ENCODE data around the gene TUT4.

Gene TUT4

DNA sequence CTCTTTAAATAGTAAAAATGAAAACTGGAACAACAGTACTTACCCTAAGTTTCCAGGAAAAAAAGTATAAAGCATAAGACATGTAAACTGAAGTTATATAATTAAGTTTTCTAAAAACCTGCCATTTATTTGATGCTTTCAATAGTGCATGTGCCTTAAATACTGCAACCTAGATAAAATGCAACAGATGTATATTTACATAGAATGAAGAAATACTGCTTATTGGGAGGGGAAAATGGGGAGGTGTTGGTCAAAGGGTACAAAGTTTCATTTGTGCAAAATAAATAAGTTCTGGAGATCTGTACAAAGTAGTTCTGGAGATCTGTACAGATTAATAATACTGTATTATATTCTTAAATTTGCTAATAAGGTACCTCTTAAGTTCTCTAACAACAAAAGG is 79.9 kb downstream of the TUT4 start:
- DNase-seq (ENCODE audit: low spot score), result no peak
- TF ChIP-seq, protein P1, sequence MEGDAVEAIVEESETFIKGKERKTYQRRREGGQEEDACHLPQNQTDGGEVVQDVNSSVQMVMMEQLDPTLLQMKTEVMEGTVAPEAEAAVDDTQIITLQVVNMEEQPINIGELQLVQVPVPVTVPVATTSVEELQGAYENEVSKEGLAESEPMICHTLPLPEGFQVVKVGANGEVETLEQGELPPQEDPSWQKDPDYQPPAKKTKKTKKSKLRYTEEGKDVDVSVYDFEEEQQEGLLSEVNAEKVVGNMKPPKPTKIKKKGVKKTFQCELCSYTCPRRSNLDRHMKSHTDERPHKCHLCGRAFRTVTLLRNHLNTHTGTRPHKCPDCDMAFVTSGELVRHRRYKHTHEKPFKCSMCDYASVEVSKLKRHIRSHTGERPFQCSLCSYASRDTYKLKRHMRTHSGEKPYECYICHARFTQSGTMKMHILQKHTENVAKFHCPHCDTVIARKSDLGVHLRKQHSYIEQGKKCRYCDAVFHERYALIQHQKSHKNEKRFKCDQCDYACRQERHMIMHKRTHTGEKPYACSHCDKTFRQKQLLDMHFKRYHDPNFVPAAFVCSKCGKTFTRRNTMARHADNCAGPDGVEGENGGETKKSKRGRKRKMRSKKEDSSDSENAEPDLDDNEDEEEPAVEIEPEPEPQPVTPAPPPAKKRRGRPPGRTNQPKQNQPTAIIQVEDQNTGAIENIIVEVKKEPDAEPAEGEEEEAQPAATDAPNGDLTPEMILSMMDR (IDR thresholded peaks at IDR 0.05; ENCODE audit: borderline replicate concordance, control extremely low read depth, extremely low read depth, insufficient read depth, missing control alignments), result no peak
- in situ Hi-C loops (cut with MboI; ENCODE audit: low sequenced_read_pairs, unreplicated experiment), result no loop called here

DNA sequence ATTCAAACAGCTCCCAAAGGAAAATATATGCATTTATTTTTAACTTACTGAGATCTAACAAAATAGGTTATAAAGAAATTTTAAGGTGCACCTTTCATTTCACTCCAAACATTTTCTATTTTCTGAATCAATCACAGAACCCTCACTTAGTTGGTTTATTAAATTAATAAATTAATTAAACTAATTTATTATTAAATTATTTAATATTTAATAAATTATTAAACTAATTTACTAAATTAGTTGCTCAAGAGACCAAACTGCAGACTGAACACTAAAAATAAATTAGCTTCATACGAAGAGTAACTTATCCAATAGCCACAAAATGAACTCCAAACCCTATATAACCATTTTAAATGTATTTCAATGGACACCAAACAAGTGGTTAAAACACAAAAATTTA is 80.5 kb downstream of the TUT4 start:
- in situ Hi-C loops (cut with MboI; ENCODE audit: low sequenced_read_pairs, unreplicated experiment), result no loop called here
- no peak for DNase-seq (ENCODE audit: low spot score)
- TF ChIP-seq, protein P1 (IDR thresholded peaks at IDR 0.05; ENCODE audit: borderline replicate concordance, control extremely low read depth, extremely low read depth, insufficient read depth, missing control alignments), result no peak

GRCh38 chr1:52469108-52469507 is 83.8 kb downstream of the TUT4 start:
- TF ChIP-seq, protein P1 (IDR thresholded peaks at IDR 0.05; ENCODE audit: borderline replicate concordance, control extremely low read depth, extremely low read depth, insufficient read depth, missing control alignments), result no peak

DNA sequence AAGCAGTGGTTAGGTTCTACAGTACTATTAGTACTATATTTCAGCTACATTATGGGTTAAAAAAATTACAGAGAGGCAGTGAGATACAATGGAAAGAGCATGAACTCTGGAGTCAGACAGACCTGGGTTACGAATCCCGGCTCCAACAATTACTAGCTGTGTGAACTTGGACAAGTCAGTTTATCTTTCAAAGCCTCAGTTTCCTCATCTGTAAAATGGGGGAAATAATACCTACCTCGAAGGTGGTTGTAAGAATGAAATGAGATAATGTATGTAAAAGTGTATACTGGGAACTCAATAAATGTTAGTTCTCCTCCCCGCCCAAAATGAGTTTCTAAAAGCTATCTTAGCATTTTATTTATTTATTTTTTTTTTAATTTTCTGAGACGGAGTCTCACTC is 89.0 kb downstream of the TUT4 start:
- DNase-seq (ENCODE audit: low spot score), result no peak
- TF ChIP-seq, protein P1 (IDR thresholded peaks at IDR 0.05; ENCODE audit: borderline replicate concordance, control extremely low read depth, extremely low read depth, insufficient read depth, missing control alignments), result no peak
- in situ Hi-C loops (cut with MboI; ENCODE audit: low sequenced_read_pairs, unreplicated experiment), result no loop called here

More at GRCh38 chr1:52469108-52469507, 83.8 kb downstream of the TUT4 start:
- in situ Hi-C loops (cut with MboI; ENCODE audit: low sequenced_read_pairs, unreplicated experiment), result no loop called here
- no peak for DNase-seq (ENCODE audit: low spot score)

GRCh38 chr1:52461821-52462220 is 91.1 kb downstream of the TUT4 start:
- TF ChIP-seq, protein P1 (IDR thresholded peaks at IDR 0.05; ENCODE audit: borderline replicate concordance, control extremely low read depth, extremely low read depth, insufficient read depth, missing control alignments), result no peak
- no peak for DNase-seq (ENCODE audit: low spot score)
- in situ Hi-C loops (cut with MboI; ENCODE audit: low sequenced_read_pairs, unreplicated experiment), result no loop called here

DNA sequence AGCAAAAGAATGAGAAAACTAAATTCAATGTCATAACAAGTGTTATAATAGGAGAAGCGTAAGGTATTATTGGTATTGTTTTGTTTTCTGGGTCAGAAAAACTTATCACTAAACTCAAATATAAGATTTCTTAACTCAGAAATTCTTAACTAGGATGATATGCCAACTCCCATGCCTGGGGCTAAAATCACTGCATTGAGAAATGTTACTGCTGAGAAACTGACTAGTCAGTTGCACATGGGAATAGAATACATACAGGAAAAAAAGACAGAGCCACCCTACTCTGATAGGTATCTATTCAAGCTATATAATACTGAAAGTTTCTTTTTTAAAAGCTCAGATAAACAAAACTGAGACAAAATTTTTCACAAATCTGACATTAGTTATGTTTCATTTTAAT is 92.2 kb downstream of the TUT4 start:
- in situ Hi-C loops (cut with MboI; ENCODE audit: low sequenced_read_pairs, unreplicated experiment), result no loop called here
- DNase-seq (ENCODE audit: low spot score), result no peak
- TF ChIP-seq, protein P1 (IDR thresholded peaks at IDR 0.05; ENCODE audit: borderline replicate concordance, control extremely low read depth, extremely low read depth, insufficient read depth, missing control alignments), result no peak

- TF ChIP-seq, protein P1 (IDR thresholded peaks at IDR 0.05; ENCODE audit: borderline replicate concordance, control extremely low read depth, extremely low read depth, insufficient read depth, missing control alignments), result no peak
- no peak for DNase-seq (ENCODE audit: low spot score)
- in situ Hi-C loops (cut with MboI; ENCODE audit: low sequenced_read_pairs, unreplicated experiment), result no loop called here
These were observed 97.2 kb downstream of the TUT4 start for GRCh38 chr1:52455686-52456085.

Data from GM13976 (cell line).